ENCODE results near the gene RTL10. TPM values are rescaled to one million over a fixed set of nuclear protein-coding genes. Genes with fewer than 3 reads are reported as not detected.

RTL10 gene
- total RNA-seq, 4 donors from 2014 or later, result 3.5 to 12.8 (median 5.0) TPM

- in situ Hi-C loops (cut with MboI; ENCODE audit: low sequenced_read_pairs in 4 of 4) (no loop called here), intact Hi-C loops (cut with DNase I; ENCODE audit: low total_unique reads) (no loop called here)
- H3K9me3 ChIP-seq, result no peaks in the 10 kb centered on the region
- peak in 1 of 2 donors; percentile 3 for ATAC-seq
- TF ChIP-seq POLR2A (IDR thresholded peaks at IDR 0.05) (no peak), CTCF (IDR thresholded peaks at IDR 0.05 in 4 of 5, conservative IDR thresholded peaks at IDR 0.05 in 1 of 5) (no peak)
- peak overlapping the region in 2 of 4 donors; percentile 20 to 54 for H3K27ac ChIP-seq
- H3K27me3 ChIP-seq, result no peaks in the 10 kb centered on the region
- H3K36me3 ChIP-seq, result no peaks in the 10 kb centered on the region
- no peak for DNase-seq
- peaks cover 20 to 22% of the 10 kb centered on the region in 2 donors for H3K4me1 ChIP-seq
- no peak overlapping the region for H3K4me3 ChIP-seq
Observed at GRCh38 chr22:19843857-19844376, 10.8 kb downstream of the RTL10 start.

DNA sequence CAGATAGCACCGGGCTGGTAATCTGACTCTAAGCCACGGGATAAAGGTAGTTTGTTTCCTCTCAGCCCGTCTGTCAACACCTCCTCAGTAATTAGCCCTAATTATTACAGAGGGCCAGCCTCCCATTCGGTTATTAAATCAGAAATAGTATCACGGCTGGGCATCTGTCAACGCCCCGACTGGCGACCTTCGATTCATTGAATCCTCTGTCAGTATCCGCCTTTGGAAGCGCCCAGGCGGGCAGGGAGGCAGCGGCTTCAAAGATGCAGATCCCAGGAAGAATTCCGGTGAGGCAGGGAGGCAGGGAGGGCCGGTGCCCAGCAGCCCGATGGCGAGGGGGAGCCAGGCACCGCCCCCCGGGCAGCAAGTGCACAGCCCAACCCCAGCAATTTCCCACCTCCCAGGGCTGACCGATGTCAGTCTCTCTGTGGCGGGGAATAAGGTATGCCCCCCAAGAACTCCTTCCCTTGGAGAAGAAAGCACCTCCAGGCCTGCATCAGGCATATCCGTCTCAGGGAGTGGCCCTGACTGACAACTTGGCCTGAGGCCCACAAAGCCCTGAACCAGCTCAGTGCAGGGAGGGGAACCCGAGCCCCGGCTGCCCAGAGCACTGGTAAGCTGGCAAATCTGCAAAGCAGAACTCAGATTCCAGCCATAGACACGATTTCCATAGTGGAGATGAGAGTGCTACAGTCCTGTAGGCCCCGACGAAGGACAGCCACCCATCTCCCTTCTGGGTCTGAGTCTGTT is 11.4 kb downstream of the RTL10 start:
- DNase-seq, result no peak
- H3K27me3 ChIP-seq, result no peaks in the 10 kb centered on the region
- peaks cover 16% of the 10 kb centered on the region in 2 donors for H3K4me1 ChIP-seq
- no peak overlapping the region for H3K4me3 ChIP-seq
- in situ Hi-C loops (cut with MboI; ENCODE audit: low sequenced_read_pairs in 4 of 4) (no loop called here), intact Hi-C loops (cut with DNase I; ENCODE audit: low total_unique reads) (no loop called here)
- peak overlapping the region in 1 of 4 donors; percentile 54 for H3K27ac ChIP-seq
- no peaks in the 10 kb centered on the region for H3K36me3 ChIP-seq
- H3K9me3 ChIP-seq, result no peaks in the 10 kb centered on the region
- TF ChIP-seq CTCF (IDR thresholded peaks at IDR 0.05 in 4 of 5, conservative IDR thresholded peaks at IDR 0.05 in 1 of 5) (no peak), POLR2A (IDR thresholded peaks at IDR 0.05) (no peak)
- ATAC-seq, result no peak

GRCh38 chr22:19842393-19843106 is 12.1 kb downstream of the RTL10 start:
- ATAC-seq, result no peak
- Histone ChIP-seq H3K27me3 (no peaks in the 10 kb centered on the region), H3K4me3 (no peak overlapping the region), H3K36me3 (no peaks in the 10 kb centered on the region), H3K9me3 (no peaks in the 10 kb centered on the region), H3K4me1 (peaks cover 16% of the 10 kb centered on the region in 2 donors), H3K27ac (no peak overlapping the region)
- no peak for TF ChIP-seq CTCF (IDR thresholded peaks at IDR 0.05 in 4 of 5, conservative IDR thresholded peaks at IDR 0.05 in 1 of 5)
- no peak for TF ChIP-seq POLR2A (IDR thresholded peaks at IDR 0.05)
- in situ Hi-C loops (cut with MboI; ENCODE audit: low sequenced_read_pairs in 4 of 4), result no loop called here
- DNase-seq, result no peak
- intact Hi-C loops (cut with DNase I; ENCODE audit: low total_unique reads), result no loop called here

DNA sequence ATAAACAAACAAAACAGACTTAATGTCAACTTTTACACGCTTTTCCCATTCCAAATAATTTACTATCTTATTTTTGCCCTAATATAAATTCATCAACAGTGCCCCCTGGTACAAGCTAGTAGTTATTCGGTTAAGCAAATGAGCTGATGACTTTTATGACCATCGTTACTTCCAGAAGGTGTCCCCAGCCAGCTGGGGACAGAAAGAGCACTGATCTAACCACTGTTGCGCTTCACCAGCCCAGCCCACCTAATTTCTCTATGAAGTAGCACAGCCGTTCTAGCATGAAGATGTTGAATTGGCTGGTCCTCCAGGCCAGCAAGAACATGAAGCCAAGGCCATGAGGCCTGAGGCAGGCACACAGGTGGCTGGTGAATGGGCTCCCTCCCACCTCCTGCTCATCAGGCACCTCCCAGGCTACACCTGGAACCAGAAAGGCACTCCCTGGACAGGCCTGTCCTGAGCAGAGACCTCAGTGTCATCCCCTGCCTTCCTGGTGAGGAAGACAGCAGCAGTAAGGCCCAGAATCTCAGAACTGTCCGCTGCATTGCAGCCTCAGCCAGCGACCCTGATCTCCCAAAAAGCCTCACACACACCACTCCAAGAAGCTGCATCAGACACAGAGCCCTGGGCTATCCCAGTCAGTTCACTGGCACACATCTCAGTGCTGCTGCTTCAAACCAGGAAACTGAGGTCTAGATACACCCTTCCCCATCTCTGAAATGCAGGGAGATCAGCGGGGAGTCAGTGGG is 12.9 kb downstream of the RTL10 start:
- intact Hi-C loops (cut with DNase I; ENCODE audit: low total_unique reads), result no loop called here
- Histone ChIP-seq H3K27me3 (no peaks in the 10 kb centered on the region), H3K27ac (no peak overlapping the region), H3K4me1 (peaks cover 16% of the 10 kb centered on the region in 2 donors), H3K36me3 (no peaks in the 10 kb centered on the region), H3K4me3 (no peak overlapping the region), H3K9me3 (no peaks in the 10 kb centered on the region)
- TF ChIP-seq CTCF (IDR thresholded peaks at IDR 0.05 in 4 of 5, conservative IDR thresholded peaks at IDR 0.05 in 1 of 5) (no peak), POLR2A (IDR thresholded peaks at IDR 0.05) (no peak)
- ATAC-seq (no peak), DNase-seq (no peak)
- in situ Hi-C loops (cut with MboI; ENCODE audit: low sequenced_read_pairs in 4 of 4), result no loop called here

All from gastrocnemius medialis (tissue), 4 donors.